Measurements from ENCODE around the gene ACMSD. TPM values are rescaled to one million over a fixed set of nuclear protein-coding genes. Genes with fewer than 3 reads are reported as not detected.
"Not testable (repeated sequence)": the region's sequence is repeated elsewhere in the genome, so short reads cannot be mapped to it uniquely, and the experiment has no call there.

The ACMSD gene
- total RNA-seq, 2 experiments from 2014 or later: not detected

DNA sequence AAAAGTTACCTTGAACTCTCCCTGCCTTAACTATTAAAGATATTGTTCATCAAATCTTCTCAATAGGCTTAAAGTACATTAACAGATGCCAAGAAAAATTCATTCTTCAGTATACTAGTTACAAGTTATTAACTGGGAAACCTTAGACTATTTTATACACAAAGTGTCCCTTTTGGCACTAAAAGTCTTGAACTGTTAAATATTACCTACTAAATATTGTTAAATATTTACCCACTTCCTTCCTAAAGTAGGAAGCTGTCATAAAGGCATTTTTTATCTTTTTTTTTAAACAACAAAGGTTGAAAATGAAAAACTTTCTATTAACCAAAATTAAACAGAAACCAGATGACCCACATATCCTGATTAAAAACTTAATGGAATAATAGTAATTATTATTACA lies 60.8 kb downstream of the ACMSD start:
- ChIA-PET CTCF (no interaction called here), POLR2A (no interaction called here)

DNA sequence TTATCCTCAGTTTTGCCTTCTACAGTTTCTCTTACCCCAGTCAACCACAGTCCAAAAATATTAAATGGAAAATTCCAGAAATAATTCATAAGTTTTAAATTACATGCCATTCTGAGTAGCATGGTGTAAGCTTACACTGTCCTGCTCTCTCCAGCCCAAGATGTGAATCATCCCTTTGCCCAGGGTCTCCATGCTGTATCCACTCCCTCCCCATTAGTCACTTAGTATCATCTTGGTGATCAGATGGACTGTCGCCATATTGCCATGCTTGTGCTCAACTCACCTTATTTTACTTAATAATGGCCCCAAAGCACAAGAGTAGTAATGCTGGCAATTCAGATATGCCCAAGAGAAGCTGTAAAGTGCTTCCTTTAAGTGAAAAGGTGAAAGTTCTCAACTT lies 61.7 kb downstream of the ACMSD start:
- ChIA-PET CTCF (no interaction called here), POLR2A (no interaction called here)

DNA sequence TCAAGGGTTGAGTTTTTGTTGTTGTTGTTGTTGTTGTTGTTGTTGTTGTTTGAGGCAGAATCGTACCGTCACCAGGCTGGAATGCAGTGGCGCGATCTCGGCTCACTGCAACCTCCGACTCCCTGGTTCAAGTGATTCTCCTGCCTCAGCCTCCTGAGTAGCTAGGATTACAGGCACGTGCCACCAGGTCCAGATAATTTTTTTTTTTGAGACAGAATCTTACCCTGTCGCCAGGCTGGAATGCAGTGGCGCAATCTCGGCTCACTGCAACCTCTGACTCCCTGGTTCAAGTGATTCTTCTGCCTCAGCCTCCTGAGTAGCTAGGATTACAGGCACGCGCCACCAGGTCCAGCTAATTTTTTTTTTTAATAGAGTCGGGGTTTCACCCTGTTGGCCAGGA lies 65.3 kb downstream of the ACMSD start:
- POLR2A ChIA-PET: not testable (repeated sequence)

DNA sequence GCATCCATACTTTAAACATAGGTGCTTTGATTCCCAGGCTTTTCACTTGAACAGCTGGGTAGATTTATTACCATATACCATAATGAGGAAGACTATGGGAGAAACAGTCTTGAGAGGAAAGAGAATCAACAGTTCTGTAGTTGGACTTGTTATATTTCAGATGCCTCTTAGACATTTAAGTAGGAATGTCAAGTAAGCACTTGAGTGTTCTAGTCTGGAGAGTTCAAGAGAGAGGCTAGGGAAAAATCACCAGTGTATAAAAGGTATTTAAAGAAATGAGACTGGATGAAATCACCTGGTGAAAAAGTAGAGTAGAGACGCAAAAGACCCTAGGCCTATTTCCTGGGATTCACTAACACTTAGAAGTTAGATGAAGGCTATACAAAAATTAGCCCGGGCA lies 66.8 kb downstream of the ACMSD start:
- CTCF ChIA-PET: no interaction called here
- POLR2A ChIA-PET: no interaction called here

More for the DNA sequence above, 65.3 kb downstream of the ACMSD start:
- CTCF ChIA-PET: not testable (repeated sequence)

DNA sequence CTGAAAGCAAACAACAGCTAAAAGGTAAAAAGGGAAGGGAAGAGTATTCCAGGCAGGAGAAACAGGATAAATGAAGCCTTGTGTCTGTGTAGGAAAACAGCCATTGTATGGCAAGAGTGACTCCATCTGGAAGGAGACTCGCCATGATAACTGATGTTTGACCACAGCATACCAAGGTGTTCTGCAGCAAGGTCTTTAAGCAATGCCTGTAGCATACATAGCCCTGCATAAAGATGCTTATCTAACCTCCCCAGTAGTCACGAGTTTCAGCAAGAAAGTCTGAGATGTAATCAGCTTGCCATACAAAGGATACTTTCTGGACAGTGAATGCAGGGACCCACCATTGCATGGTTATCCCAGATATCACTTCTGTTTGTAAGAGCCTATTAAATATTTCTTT lies 68.3 kb downstream of the ACMSD start:
- CTCF ChIA-PET: no interaction called here

DNA sequence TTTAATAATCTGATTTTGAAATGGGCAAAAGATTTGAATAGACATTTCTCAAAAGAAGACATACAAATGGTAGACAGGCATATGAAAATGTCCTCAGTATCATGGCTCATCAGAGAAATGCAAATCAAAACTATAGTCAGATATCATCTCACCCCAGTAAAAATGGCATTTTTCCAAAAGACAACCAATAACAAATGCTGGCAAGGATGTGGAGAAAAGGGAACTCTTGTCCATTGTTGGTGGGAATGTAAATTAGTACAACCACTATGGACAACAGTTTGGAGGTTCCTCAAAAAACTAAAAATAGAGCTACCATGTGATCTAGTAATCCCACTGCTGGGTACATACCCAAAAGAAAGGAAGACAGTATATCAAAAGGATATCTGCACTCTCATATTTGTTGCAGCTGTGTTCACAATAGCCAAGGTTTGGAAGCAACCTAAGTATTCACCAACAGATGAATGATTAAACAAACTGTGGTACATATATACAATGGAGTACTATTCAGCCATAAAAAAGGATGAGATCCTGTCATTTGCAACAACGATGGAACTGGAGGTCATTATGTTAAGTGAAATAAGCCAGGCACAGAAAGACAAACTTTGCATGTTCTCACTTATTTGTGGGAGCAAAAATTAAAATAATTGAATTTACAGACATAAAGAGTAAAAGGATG lies 69.2 kb downstream of the ACMSD start:
- CTCF ChIA-PET, POLR2A ChIA-PET: not testable (repeated sequence)

More for the DNA sequence above, 68.3 kb downstream of the ACMSD start:
- POLR2A ChIA-PET: no interaction called here

DNA sequence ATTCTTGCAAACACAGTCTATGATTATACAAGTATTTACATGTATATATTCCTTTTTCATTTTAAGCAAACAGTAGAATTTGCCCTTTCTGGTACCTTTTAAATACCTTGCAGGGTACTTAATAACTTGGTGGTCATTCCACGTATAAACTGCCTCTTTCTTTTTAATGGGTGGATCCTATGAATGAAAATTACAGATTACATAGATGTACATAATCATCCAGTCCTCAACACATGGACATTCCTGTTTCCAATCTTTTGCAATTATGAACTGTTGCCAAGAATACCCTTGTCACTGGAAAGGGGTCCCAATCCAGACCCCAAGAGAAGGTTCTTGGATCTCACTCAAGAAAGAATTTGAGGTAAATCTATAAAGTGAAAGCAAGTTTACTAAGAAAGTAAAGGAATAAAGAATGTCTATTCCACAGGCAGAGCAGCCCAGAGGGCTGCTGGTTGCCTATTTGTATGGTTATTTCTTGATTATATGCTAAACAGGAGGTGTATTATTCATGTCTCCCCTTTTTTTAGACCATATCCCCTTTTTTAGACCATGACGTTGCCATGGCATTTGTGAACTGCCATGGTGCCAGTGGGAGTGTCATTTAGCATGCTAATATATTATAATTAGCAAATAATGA lies 72.5 kb downstream of the ACMSD start:
- CTCF ChIA-PET: no interaction called here

DNA sequence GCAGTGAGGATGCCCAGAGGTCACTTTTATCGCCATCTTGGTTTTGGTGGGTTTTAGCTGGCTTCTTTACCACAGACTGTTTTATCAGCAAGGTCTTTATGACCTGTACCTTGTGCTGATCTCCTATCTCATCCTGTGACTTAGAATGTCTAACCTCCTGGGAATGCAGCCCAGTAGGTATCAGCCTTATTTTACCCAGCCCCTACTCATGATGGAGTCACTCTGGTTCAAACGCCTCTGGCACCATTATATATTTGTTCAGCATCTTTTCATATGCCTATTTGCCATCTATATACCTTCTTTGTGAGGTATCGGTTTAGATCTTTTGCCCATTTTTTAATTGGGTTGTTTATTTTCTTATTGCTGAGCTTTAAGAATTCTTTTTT lies 73.0 kb downstream of the ACMSD start:
- ChIA-PET POLR2A (no interaction called here), CTCF (no interaction called here)

More for the DNA sequence above, 72.5 kb downstream of the ACMSD start:
- POLR2A ChIA-PET: no interaction called here

DNA sequence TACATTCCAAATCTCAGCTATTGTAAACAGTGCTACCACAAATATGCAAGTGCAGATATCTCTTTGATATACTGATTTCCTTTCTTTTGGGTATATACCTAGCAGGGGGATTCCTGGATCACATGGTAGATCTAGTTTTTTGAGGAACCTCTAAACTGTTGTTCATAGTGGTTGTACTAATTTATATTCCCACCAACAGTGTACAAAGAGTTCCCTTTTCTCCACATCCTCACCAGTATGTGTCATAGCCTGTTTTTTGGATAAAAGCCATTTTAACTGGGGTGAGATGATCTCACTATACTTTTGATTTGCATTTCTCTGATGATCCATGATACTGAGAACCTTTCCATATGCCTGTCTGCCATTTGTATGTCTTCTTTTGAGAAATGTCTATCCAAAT lies 73.9 kb downstream of the ACMSD start:
- ChIA-PET POLR2A (no interaction called here), CTCF (no interaction called here)

DNA sequence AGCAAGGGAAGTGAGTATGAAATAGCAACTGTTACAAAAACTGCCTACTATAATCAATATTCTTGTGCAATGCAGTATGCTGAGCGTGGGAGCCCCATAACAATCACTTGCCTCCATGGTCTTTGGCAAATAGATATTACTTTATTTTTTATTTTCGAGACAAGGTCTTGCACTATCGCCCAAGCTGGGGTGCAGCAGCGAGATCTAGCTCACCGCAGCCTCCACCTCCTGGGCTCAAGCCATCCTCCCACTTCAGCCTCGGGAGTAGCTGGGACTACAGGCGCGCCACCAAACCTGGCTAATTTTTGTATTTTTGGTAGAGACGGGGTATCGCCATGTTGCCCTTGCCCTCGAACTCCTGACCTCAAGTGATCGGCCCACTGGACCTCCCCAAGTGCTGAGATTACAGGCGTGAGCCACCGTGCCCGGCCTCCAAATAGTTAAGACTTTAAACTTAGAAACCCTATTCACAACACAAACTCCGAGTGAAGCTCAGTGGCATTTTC lies 79.0 kb downstream of the ACMSD start:
- ChIA-PET POLR2A (interaction anchor here (0.6 to 1.2 kb wide), 2 partner anchors 700 to 772 kb away, joined by 3 read pairs; no protein-coding TSS in a partner anchor), CTCF (interaction anchor here (0.9 to 1.4 kb wide), 2 partner anchors 464 to 466 kb away, joined by 3 read pairs; no protein-coding TSS in a partner anchor)

DNA sequence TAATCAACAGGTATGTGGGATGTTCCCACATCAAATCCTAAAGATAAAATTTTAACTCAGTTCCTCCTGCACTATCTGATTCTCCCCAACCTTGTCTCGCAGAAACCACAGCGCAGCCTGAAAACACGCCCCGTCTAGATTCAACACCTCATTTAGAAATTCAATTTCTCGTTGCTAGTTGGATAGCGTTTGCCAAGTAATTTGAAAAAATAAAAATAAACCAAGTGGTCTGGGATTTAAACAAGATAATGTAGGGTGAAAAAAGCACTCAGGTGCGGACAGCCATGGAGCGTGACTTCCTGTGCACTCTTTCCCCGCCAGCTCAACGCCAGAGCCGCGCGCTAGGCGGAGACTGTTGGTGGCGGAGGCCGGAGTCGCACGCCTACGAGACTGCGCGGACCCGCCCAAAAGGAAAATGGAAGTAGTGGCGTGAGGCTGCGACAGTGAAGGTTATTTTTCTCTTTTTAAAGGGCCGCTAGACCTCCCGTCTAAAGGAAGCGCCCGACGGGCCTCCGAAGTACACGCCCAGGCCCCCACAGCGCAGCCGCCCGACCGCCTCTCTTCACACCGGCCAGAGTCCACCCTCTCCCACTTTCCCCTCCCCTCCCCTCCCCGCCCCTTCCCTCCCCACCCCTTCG lies 79.6 kb downstream of the ACMSD start:
- ChIA-PET CTCF (interaction anchor here (0.9 to 1.4 kb wide), 3 partner anchors 24 to 466 kb away, joined by 3 read pairs; no protein-coding TSS in a partner anchor), POLR2A (interaction anchor here (0.6 to 1.2 kb wide), 3 partner anchors 700 to 988 kb away, joined by 3 to 5 read pairs (median 3); no protein-coding TSS in a partner anchor)

DNA sequence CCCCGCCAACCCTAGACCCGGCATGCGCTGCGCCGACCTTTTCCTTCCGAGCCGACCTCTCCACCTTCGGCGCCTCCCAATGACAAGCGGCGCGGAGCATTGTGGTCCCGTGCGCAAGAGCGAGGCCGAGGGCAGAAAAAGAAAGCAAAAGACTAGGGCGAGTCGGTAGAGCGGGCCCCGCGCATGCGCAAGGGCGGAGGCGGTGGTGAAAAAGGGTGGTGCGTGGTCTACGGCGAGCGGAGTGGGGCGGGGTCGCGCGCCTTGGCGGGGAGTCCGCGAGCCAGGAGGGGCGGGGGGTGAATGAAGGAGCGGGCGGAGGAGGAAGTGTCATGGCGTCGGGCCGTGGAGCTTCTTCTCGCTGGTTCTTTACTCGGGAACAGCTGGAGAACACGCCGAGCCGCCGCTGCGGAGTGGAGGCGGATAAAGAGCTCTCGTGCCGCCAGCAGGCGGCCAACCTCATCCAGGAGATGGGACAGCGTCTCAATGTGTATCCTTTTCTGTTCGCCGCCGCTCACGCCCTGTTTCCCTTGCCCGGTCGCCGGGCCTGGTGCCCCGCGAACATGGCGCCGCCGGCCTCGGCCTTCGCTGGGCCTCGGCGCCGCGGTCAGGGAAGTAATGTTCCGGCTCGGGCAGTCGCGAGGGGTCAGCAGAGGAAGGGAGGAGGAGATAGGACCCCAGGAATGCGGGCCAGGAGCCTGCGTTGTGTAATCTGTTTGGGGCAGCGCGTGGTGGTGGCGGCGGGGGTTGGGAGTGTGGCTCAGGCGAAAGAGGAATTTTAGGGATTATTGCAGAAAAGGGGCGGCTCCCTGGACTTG lies 80.3 kb downstream of the ACMSD start, which contains the start of gene CCNT2:
Gene CCNT2, plus strand, starts transcription at position 297 of the 815 bp plus-strand sequence. Its CDS starts 33 bp downstream, at position 330.
- ChIA-PET CTCF (interaction anchor here (0.9 to 1.0 kb wide), 2 partner anchors 23 to 466 kb away, joined by 3 read pairs; no protein-coding TSS in a partner anchor), POLR2A (interaction anchor here (1.2 kb wide), 2 partner anchors 701 to 987 kb away, joined by 3 to 5 read pairs; no protein-coding TSS in a partner anchor)

DNA sequence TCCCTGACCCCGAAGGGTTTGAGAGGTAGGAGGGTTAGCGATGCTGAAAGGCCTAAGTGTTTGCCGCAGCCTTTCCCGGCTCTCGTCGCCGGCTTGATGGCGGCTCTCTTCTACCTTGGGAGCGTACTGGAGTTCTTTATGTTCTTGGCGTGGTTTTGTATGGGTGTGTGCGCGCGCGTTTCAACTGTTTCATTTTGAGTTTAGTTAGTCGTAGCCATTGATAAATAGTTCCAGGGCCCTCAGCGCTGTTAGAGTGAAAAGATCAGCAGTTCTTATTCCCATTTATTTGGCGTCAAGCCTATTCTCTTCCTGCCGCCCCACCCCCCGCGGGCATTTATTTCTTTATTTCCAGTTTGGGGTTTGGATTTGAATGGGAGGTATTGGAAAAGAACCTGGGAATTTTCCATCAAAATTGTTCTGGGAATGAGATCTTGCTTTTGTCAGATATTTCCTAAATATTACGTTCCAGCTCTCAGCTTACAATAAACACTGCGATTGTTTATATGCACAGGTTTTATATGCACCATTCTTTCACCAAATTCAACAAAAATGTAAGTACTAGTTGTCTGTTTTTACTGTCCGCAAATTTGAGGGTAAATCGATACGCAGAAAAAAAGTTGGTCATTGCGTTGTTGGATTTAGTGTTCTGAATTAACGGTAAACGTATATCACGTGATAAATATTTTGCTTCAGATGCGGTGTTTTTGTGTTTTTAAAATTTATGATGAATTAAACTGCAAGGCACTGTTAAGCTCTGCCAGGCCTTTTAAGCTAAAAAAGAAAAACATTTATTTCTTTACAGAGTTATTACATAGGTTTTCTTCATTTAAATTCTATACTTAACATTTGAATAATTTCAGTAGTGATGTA lies 81.2 kb downstream of the ACMSD start:
- ChIA-PET POLR2A (interaction anchor here (1.2 kb wide), 1 partner anchor 986 kb away, joined by 5 read pairs; no protein-coding TSS in a partner anchor), CTCF (interaction anchor here (0.5 to 1.0 kb wide), 2 partner anchors 22 to 178 kb away, joined by 3 read pairs; no protein-coding TSS in a partner anchor)

DNA sequence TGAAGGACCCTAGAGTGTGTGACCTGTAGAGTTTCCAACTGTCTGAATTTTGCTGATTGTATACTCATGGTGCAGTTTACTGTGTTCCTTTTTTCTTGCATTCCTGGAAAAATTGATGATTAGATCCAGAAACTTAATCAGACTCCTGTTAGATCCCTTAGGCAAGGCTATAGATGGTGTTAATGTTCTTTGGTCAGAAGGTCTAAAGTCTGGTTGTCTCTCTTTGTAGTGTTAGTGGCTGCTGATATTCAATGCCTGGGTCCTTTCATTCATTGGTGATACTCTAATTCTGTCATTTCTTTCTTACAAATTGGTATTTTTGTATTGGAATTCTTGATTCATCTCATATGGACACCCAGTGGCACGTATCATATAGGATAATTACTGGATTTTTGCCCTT lies 86.5 kb downstream of the ACMSD start:
- ChIA-PET POLR2A (no interaction called here), CTCF (no interaction called here)

DNA sequence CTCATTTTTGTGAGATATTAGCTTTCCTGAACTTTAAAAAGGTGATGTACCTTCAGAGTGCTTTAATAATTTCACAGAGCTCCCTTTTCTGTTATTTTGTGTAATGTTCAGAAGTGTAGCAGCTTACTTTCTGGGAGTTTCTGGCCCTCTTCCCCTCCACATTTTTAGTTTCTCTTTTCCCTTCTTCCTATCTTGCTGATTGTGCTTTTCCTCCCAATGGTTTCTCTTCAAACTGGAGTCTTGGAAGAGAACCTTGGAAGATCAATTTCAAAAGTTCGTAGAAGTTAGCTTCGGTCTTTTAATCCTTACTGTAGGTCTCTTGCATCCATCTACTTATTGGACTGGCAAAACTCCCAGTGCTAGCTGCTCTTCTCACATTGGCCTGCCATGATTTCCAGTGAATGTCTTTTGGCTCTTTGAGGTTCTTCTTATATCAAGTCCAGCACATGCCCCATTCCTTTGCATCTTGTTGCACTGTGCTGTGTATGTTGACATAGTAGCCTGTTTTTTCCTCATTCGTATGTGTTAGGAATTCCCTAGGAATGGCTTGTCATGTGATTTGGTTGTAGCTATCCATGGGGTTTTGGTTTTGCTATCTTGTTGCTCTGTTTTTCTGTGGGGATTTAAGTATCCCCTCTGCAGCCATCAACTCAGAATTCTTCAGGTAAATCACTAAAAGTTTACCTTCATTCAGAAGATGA lies 88.0 kb downstream of the ACMSD start:
- CTCF ChIA-PET: no interaction called here

DNA sequence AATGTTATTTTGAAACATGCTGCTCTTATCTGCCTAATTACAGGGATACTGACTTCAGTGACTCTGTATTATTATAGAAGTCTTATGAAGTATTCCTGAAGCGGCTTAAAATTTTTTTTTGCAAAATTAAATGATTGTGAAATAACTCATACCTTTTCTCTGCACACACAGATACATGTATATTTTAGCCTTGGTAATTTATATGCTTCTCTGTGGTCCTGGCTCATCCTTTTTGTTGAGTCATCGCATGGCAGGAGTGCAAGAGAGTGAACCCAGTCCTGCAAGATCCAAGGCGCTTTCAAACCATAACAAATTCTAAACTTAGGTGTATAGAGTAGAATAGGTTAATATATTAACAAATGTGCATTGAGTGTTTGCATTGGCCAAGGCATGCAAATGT lies 88.8 kb downstream of the ACMSD start:
- ChIA-PET POLR2A (no interaction called here), CTCF (interaction anchor here (1.2 kb wide), 1 partner anchor 23 kb away, joined by 3 read pairs; no protein-coding TSS in a partner anchor)

More for the DNA sequence above, 88.0 kb downstream of the ACMSD start:
- POLR2A ChIA-PET: no interaction called here

DNA sequence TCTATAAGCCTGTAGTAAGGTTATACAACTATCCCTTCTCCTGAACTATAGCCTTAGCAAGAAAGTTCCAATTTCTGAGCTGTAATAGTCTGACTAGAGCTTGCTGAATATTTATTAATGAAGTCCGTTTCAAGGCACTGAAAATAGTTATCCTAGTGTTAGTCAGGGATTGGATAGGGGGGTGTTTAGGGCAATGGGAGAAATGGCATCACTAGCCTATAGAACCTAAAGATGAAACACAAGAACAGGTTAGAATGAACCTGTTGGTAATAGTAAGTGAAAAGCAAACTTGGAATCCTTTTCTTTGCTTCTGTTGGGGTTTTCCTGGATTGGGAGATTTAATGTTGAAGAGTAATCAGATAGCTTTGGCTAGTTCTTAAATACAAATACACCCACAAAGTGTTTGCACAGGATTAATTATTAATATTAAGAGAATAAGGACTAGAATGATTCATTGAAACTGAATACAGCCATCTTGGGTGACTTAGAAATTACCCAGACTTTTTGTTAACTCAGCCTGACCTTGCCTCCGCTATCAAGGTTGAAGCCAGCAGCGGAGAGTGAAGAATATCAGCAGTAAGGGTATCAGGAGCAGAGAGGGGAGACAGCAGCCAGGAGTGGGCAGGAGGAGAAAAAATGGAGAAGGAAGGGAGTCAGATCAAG lies 94.6 kb downstream of the ACMSD start:
- POLR2A ChIA-PET: no interaction called here
- CTCF ChIA-PET: no interaction called here

Measured in activated CD8-positive, alpha-beta memory T cell treated with anti-CD3 and anti-CD28 coated beads for 36 hours (primary cell).